K562 (cell line): Measurements from ENCODE around the gene NAA40. TPM values are rescaled to one million over a fixed set of nuclear protein-coding genes. Genes with fewer than 3 reads are reported as not detected.
A peak's percentile ranks its signal among the peaks of the same experiment; 100 is the strongest.

Experiments
- ARHGAP35 ChIP-seq: fragments of 450-650 bp; IDR thresholded peaks from 2 replicates; pipeline ENCODE4 v1.6.1; 2018; ENCODE audit not compliant: partially characterized antibody
- BHLHE40 ChIP-seq: IDR thresholded peaks from 2 replicates; pipeline ENCODE4 v1.6.1; 2011; ENCODE audit warnings: low read length, improper control_type of control experiment
- CBFA2T3 ChIP-seq: fragments of 450-650 bp; IDR thresholded peaks from 2 replicates; pipeline ENCODE4 v1.6.1; 2017
- CREB5 ChIP-seq: fragments of 250-450 bp; sonication (Bioruptor Pico); IDR thresholded peaks from 2 replicates; pipeline ENCODE4 v1.5.0; 2020; ENCODE audit warnings: mild to moderate bottlenecking
- CREBBP ChIP-seq: IDR thresholded peaks from one replicate; pipeline ENCODE4 v1.6.1; 2012; ENCODE audit warnings: low read depth, mild to moderate bottlenecking, control low read depth, inconsistent platforms, low read length
- EWSR1 ChIP-seq: fragments of 450-650 bp; IDR thresholded peaks from 2 replicates; pipeline ENCODE4 v1.6.1; 2018; ENCODE audit warnings: borderline replicate concordance, mild to moderate bottlenecking, low read depth, moderate library complexity; ENCODE audit not compliant: partially characterized antibody
- L3MBTL2 ChIP-seq: fragments of 450-650 bp; IDR thresholded peaks from 2 replicates; pipeline ENCODE4 v1.6.1; 2016; ENCODE audit warnings: mild to moderate bottlenecking, moderate library complexity
- NFIX ChIP-seq: fragments of 250-450 bp; sonication (Bioruptor Pico); IDR thresholded peaks from 2 replicates; pipeline ENCODE4 v1.4.0; 2020; ENCODE audit warnings: low read depth, mild to moderate bottlenecking, moderate library complexity
- NFYB ChIP-seq: IDR thresholded peaks from 2 replicates; pipeline ENCODE4 v1.6.1; 2011; ENCODE audit warnings: mild to moderate bottlenecking, moderate library complexity; ENCODE audit not compliant: insufficient read length; ENCODE audit errors: extremely low read depth
- PYGO2 ChIP-seq: fragments of 450-650 bp; IDR thresholded peaks from 2 replicates; pipeline ENCODE4 v1.6.1; 2016; ENCODE audit warnings: mild to moderate bottlenecking, missing genetic modification characterization, moderate library complexity, missing compliant biosample characterization
- RBM25 ChIP-seq: fragments of 200-400 bp; formaldehyde crosslinking; IDR thresholded peaks from 2 replicates; pipeline ENCODE4 v1.6.1; 2018; ENCODE audit warnings: low read length, low read depth, moderate library complexity; ENCODE audit not compliant: severe bottlenecking
- SMAD4 ChIP-seq: fragments of 250-450 bp; sonication (Bioruptor Pico); conservative IDR thresholded peaks from 2 replicates; pipeline ENCODE4 v1.8.0; 2021; ENCODE audit warnings: inconsistent platforms, mild to moderate bottlenecking, moderate library complexity
- SMARCA4 ChIP-seq: fragments of 450-650 bp; IDR thresholded peaks from 2 replicates; pipeline ENCODE4 v1.6.1; 2016
- SMC3 ChIP-seq: conservative IDR thresholded peaks from 2 replicates; pipeline ENCODE4 v1.6.1; 2011; ENCODE audit warnings: low read depth, low read length, improper control_type of control experiment; ENCODE audit not compliant: insufficient read depth
- SRSF9 ChIP-seq: fragments of 200-400 bp; formaldehyde crosslinking; IDR thresholded peaks from 2 replicates; pipeline ENCODE4 v1.6.1; 2017; ENCODE audit warnings: low read depth, low read length, borderline replicate concordance
- TCFL5 ChIP-seq: fragments of 250-450 bp; sonication (Bioruptor Pico); conservative IDR thresholded peaks from 2 replicates; pipeline ENCODE4 v1.6.1; 2021; ENCODE audit warnings: mild to moderate bottlenecking, moderate library complexity, matching md5 sums
- YY1 ChIP-seq, 3 experiments: IDR thresholded peaks; 2 replicates each; pipeline ENCODE4 v1.6.1; 2011; ENCODE audit warnings: low read length in 2 of 3, mild to moderate bottlenecking in 2 of 3, moderate library complexity in 2 of 3, borderline replicate concordance in 1 of 3, control low read depth in 1 of 3, low read depth in 1 of 3; ENCODE audit not compliant: insufficient read depth in 3 of 3, insufficient replicate concordance in 2 of 3, control insufficient read depth in 1 of 3, insufficient read length in 1 of 3; ENCODE audit errors: extremely low read depth in 1 of 3
- ZNF277 ChIP-seq: fragments of 250-450 bp; sonication (Bioruptor Pico); IDR thresholded peaks from 2 replicates; pipeline ENCODE4 v1.8.0; 2022; ENCODE audit warnings: inconsistent platforms, mild to moderate bottlenecking, moderate library complexity, borderline replicate concordance
- ZNF324 ChIP-seq: fragments of 250-450 bp; sonication (Bioruptor Pico); IDR thresholded peaks from 2 replicates; pipeline ENCODE4 v1.4.0; 2020; ENCODE audit warnings: mild to moderate bottlenecking
- ZNF41 ChIP-seq: fragments of 250-450 bp; sonication (Bioruptor Pico); conservative IDR thresholded peaks from 2 replicates; pipeline ENCODE4 v1.4.0; 2020; ENCODE audit warnings: mild to moderate bottlenecking
- ZNF57 ChIP-seq: fragments of 450-650 bp; formaldehyde crosslinking; IDR thresholded peaks from 2 replicates; pipeline ENCODE4 v1.4.0; 2020; ENCODE audit warnings: mild to moderate bottlenecking, moderate library complexity
- ZNF766 ChIP-seq: fragments of 200-800 bp; sonication (Bioruptor generic); conservative IDR thresholded peaks from 2 replicates; pipeline ENCODE4 v1.6.1; 2016; ENCODE audit warnings: missing genetic modification characterization, missing compliant biosample characterization
- polyA plus RNA-seq, 8 experiments: library from polyadenylated mRNA; depleted of rRNA in 4 of 8; stranded (reverse) in 5 of 8; unstranded in 3 of 8; fragments of >200 nt; fragmentation: Nextera tagmentation in 2 of 8; fragmentation: Illumina TruSeq in 1 of 8; extraction: Ambion mirVana in 2 of 8; extraction: Trizol in 1 of 8; gene quantifications; 2 replicates each; pipeline versions ENCODE4 v1.2.1 to v1.2.3, GENCODE V29; 2011 to 2014; ENCODE audit warnings: inconsistent platforms in 1 of 8, missing spikeins in 1 of 8
- total RNA-seq, 7 experiments: library from RNA; depleted of rRNA in 6 of 7; stranded (reverse); fragments of >200 nt in 6 of 7; fragmentation: Illumina TruSeq in 2 of 7; extraction: Trizol in 2 of 7; gene quantifications; 2 replicates each; pipeline versions ENCODE4 v1.2.1 to v1.2.3, GENCODE V29; 2011 to 2021; ENCODE audit warnings: low replicate concordance in 1 of 7
- TF ChIP-seq, protein P1 (sequence below): fragments of 250-450 bp; sonication (Bioruptor Pico); IDR thresholded peaks from 2 replicates; pipeline ENCODE4 v1.9.0; 2021; ENCODE audit warnings: mild to moderate bottlenecking, inconsistent platforms

NAA40 gene
- total and polyA plus RNA-seq, 9 of the 15 experiments (the other 6 are each of a cell fraction or from before 2014, with no cell fraction given): 6.2 to 39.0 (median 23.1) TPM

DNA sequence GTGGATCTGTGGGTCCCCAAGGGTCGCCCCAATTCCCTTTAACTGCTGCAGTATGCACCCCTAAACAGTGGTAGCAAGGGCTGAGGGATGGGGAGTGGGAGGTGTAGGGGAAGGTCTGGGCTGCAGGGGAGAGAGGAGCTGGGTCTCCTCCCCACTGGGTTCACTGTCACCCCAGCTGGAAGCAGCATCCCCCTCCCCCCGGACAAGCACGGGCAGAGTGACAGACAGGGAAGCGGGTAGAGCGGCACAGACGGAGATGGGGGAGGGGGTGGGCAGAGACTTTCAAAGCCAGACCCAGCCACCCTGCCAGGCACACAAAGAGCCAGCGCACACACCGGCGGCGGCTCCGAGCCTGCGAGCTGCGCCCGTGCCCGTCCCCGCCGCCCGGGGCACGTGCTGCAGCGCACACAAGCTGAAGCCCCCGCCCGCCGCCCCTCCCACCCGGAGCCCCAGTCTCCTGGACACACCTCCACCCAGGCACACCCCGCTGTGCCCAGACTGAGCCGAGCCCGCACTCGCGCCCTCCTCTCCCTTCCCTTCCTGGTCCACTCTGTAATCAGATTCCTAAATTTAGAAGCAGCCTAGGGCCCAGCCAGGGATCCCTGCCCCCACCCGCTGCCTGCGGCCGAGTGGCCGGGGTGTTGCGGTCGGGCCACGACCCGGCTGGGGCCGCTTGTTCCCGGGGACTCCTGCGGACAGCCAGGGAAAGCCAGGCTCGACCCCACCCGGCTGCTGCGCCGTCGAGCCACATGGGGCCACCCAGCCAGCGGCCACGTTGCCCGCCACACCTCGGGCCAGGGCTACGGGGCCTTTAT, 20.9 kb upstream of the NAA40 start (continued):
- TF ChIP-seq NFIX (CRISPR knock-in tag) (no peak), RBM25 (no peak), NFYB (no peak), CREBBP (no peak), SMC3 (no peak), ZNF766 (CRISPR knock-in tag) (no peak), ZNF57 (CRISPR knock-in tag) (no peak), SMAD4 (CRISPR knock-in tag) (peak; percentile 76), SRSF9 (no peak), ZNF277 (no peak), CREB5 (CRISPR knock-in tag) (no peak), ARHGAP35 (no peak), L3MBTL2 (peak; percentile 80; the same call in 1 of the 2 replicates), YY1 (IDR thresholded peaks at IDR 0.05; ENCODE audit: borderline replicate concordance in 1 of 3, control insufficient read depth in 1 of 3, extremely low read depth in 1 of 3, insufficient read depth in 3 of 3, insufficient read length in 1 of 3, insufficient replicate concordance in 2 of 3, low read depth in 1 of 3, low read length in 2 of 3) (peak in 1 of 3 experiments; percentile 27), TCFL5 (CRISPR knock-in tag) (no peak), EWSR1 (no peak), PYGO2 (tag) (no peak), BHLHE40 (peak; percentile 77; the same call in 1 of the 2 replicates), ZNF324 (CRISPR knock-in tag) (no peak), ZNF41 (CRISPR knock-in tag) (no peak), CBFA2T3 (no peak), SMARCA4 (no peak)
- TF ChIP-seq, protein P1, sequence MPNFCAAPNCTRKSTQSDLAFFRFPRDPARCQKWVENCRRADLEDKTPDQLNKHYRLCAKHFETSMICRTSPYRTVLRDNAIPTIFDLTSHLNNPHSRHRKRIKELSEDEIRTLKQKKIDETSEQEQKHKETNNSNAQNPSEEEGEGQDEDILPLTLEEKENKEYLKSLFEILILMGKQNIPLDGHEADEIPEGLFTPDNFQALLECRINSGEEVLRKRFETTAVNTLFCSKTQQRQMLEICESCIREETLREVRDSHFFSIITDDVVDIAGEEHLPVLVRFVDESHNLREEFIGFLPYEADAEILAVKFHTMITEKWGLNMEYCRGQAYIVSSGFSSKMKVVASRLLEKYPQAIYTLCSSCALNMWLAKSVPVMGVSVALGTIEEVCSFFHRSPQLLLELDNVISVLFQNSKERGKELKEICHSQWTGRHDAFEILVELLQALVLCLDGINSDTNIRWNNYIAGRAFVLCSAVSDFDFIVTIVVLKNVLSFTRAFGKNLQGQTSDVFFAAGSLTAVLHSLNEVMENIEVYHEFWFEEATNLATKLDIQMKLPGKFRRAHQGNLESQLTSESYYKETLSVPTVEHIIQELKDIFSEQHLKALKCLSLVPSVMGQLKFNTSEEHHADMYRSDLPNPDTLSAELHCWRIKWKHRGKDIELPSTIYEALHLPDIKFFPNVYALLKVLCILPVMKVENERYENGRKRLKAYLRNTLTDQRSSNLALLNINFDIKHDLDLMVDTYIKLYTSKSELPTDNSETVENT: no peak
